Urothelium cell line (cell line): ENCODE measurements around the gene VAX1.
"Not testable (repeated sequence)": the region's sequence is repeated elsewhere in the genome, so short reads cannot be mapped to it uniquely, and the experiment has no call there.

Experiments used
- DNase-seq: peaks from one replicate; pipeline ENCODE4 v3.0.0; 2011; ENCODE audit warnings: low spot score, mixed read lengths
- FAIRE-seq: peaks from 2 replicates; lab custom pipeline; 2011; peaks lifted over from hg19 to GRCh38; lab: Jason Lieb, UNC

Gene VAX1

DNA sequence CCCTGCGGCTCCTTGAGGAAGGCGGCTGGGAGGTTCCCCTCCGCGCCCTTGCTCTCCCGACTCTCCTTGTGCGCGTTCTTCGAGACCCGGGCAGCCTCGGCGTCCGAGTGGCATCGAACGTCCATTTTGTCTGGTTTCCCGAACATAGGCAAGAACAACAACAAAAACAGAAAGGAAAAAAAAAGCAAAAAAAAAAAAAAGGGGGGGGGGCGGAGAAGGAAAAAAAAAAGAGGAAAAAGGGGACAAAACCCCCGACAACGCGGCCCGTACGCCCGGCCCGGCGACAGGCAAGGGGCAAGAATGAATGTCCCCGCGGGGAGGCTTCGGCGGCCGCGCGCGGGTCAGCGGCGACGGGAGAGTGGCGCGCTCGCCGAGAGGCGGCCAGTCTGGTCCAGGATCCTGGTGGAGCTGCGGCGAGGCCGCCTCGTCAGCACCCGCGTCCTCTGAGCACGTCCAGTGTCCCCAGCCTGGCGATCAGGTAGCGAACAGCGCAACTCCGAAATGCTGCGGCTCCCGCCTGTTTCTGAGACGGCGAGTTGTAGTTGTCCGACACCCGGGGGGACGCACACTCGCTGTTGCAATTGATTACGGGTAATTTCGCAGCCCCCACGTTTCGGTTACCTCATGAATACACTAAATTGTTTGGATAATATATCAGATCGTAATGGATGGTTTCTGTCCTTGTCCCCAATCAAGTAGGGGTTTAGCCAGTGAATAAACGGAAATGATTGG lies at the start of gene VAX1:
Gene VAX1 (minus strand): TSS at position 360 of the 732 bp plus-strand sequence. CDS start 214 bp downstream, at position 146.
- DNase-seq (no peak), FAIRE-seq (no peak)

- DNase-seq (peak; percentile 46), FAIRE-seq (no peak)
These were observed 49.0 kb upstream of the VAX1 start for GRCh38 chr10:117186832-117187615.

DNA sequence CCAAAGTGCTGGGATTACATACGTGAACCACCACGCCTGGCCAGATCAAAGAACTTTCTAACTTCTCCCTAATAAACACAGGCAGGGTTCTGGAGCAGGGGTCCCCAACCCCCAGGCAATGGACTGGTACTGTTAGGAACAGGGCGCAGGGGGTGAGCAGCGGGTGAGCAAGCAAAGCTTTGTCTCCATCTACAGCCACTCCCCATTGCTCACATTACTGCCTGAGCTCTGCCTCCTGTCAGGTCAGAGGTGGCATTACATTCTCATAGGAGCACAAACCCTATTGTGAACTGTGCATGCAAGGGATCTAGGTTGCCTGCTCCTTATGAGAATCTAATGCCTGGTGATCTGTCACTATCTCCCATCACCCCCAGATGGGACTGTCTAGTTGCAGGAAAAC lies 47.7 kb upstream of the VAX1 start:
- not testable (repeated sequence) for FAIRE-seq, DNase-seq

DNA sequence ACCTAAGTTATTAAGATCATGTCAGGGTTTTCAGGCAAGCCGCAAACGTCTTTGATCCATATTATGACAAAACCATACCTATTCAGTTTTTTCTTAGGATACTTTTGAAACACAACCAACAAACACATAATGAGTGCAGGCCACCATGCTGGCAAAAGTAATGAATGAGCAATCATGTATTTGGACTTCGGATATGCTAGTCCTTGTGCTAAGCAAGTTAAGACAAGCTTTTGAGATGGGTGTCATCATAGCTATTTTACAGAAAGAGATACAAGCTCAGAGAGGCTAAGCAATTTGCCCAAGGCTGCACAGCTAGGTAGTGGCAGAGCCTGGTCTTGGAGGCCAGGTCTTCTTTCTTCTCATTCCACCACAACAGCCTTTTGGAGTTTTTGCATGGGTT lies 46.8 kb upstream of the VAX1 start:
- FAIRE-seq (no peak), DNase-seq (no peak)

DNA sequence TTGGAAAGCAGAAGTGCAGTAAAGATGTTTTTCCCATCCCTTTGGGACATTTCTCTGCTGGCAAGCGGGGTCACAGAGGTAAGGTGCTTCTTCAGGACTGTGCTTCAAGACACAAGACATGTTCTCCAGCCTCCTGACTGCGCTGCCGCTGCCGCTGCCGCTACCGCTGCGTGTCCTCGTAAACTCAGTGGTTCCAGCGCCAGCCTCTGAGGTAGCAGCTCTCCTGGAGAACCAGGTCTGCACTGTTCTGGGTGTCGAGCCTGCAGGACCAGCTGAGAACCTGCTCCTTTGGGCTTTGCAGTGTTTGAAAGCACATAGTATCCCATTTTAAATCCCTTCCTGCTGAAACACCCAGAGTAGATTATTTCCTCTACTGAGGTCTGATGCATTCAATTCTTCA lies 46.2 kb upstream of the VAX1 start:
- DNase-seq (no peak), FAIRE-seq (no peak)

DNA sequence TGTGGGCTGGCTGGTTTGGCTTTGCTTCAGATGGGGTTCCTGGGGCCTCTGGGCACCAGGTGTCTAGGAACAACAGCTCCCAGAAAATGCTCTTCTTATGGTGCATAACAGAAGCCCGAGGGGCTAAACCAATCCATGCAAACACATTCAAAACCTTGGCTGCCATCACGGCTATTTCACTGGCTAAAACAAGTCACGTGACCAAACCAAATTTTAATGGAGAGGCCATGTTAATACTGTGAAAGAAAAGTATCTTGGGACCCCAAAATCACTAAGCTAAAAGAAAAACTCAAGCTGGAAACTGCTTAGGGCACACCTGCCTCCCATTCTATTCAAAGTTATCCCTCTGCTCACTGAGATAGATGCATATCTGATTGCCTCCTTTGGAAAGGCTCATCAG lies 40.1 kb upstream of the VAX1 start:
- no peak for FAIRE-seq

GRCh38 chr10:117175901-117176534 lies 37.9 kb upstream of the VAX1 start:
- DNase-seq: peak; percentile 60
- FAIRE-seq: no peak

More for the DNA sequence above, 40.1 kb upstream of the VAX1 start:
- DNase-seq: no peak

DNA sequence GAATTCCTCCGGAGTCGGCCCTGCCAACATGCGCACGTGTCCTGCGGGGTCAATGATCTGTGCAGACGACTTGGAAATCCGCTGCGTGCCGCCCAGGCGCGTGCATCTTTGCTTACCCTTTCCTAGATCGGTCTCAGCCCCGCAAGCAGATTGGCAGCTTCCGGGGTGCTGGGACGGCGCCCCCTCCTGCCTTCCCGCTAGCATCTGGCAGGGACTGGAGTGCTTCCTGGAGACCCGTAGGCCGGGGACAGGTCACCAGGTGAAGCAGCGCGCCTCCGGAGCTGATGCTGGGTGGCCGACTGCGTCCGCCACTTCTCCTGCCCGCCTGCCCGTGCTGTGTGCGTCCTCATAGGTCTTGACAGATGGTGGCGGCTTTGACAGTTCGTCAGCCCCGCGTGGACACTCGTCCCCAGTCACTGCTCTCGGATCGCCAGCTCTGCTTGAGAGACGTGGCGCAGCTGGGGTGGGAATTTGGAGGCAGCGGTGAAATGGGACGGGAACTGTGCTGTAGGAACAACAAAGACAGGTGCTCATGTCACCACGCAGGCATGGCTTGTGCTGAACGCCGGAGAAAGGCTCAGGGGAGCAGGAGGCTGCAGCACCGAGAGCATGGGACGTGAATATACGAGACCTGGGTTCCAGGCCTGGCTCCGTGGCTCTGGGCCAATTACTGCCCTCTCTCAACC lies 37.3 kb upstream of the VAX1 start:
- no peak for DNase-seq

GRCh38 chr10:117174439-117175214 lies 36.6 kb upstream of the VAX1 start:
- peak; percentile 75 for DNase-seq
- FAIRE-seq: no peak

More for the DNA sequence above, 37.3 kb upstream of the VAX1 start:
- FAIRE-seq: no peak

DNA sequence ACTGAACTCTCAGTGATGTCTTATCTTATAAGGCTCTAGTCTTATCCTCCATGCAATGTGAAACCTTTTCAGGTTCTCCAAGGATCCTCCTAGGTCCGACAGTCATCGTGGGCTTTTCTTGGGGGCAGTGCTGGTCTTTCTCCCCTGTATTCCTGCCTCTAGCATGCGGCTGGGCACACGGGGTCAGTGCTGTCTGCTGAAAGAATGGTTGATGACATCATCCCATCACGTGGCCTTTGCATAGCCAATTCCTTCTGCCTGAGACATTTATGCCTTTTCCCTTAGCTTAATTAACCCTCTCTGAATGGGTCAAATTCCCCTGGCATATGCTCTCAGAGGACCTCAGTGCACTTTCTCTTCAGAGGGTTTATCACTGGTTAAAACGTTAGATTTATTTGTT lies 32.2 kb upstream of the VAX1 start:
- DNase-seq: no peak
- FAIRE-seq: no peak

GRCh38 chr10:117169480-117169879 lies 31.4 kb upstream of the VAX1 start:
- no peak for DNase-seq
- no peak for FAIRE-seq

GRCh38 chr10:117168729-117169128 lies 30.7 kb upstream of the VAX1 start:
- FAIRE-seq (peak; percentile 42), DNase-seq (no peak)

- DNase-seq (peak; percentile 85), FAIRE-seq (no peak)
These were observed 30.0 kb upstream of the VAX1 start for GRCh38 chr10:117167789-117168674.

- DNase-seq (no peak), FAIRE-seq (no peak)
These were observed 29.3 kb upstream of the VAX1 start for GRCh38 chr10:117167346-117167788.

DNA sequence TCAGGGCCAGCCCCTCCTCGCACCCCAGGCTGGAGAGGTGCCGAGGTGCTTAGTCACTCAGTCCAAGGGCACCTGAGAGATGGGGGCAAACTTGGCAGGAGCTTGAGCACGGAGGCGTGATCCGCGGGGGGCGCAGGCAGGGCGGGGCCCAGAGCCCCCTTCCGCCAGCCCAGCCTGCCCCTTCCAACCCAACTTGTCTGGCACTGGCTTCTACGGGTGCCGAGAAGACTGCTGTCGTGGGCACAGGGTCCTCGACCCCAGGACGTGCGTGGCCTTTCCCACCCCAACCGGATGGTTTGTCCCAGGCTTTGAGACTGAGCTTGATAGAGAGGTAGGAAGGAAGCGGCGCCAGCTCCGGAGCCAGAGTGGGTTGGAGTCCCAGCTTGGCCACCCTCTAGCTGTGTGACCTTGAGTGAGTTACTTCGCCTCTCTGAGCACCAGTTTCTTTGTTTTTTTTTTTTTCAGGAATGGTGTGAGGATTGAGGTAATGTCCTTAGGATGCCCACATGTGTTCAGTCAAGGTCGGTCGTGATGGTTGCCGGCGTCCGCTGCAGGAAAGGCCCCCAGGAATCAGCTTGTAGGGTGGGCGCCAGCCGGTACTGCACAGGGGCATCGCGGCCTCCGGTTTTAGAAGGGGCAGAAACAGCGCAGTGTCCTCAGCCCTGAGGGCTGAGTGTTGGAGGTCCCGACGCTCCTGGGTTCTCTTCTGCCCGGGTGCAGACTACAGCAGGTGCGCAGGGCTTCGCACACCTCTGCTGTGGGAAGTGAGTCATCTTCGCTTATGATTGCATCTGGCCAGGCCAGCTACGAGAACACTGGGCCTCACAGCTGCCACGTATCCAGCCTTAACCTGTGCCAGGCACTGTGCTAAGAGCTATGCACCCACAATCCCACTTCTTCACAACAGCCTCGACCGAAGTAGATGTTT lies 28.6 kb upstream of the VAX1 start:
- FAIRE-seq: peak; percentile 50
- no peak for DNase-seq

- DNase-seq (peak; percentile 88), FAIRE-seq (no peak)
These were observed 27.7 kb upstream of the VAX1 start for GRCh38 chr10:117165538-117166417.
